Cerebellar nuclear complex (tissue), 1 donor: ENCODE measurements around the gene HS1BP3.

Experiments used
- DNase-seq, 2 experiments: peaks; one replicate each; lab custom pipeline; 2025; lab: John Stamatoyannopoulos, UW

The HS1BP3 gene

GRCh38 chr2:20645761-20646160, 5.1 kb downstream of the HS1BP3 start:
- no peak for DNase-seq

- DNase-seq = no peak
Measured at GRCh38 chr2:20645301-20645701, 5.6 kb downstream of the HS1BP3 start.

- DNase-seq = no peak
Measured at GRCh38 chr2:20643826-20644225, 7.1 kb downstream of the HS1BP3 start.

- no peak for DNase-seq
Measured at GRCh38 chr2:20643060-20643459, 7.8 kb downstream of the HS1BP3 start.

GRCh38 chr2:20642055-20642971, 8.6 kb downstream of the HS1BP3 start:
- peak in 1 of 2 experiments; percentile 19 for DNase-seq

- DNase-seq = no peak
Measured at GRCh38 chr2:20641123-20641985, 9.5 kb downstream of the HS1BP3 start.

GRCh38 chr2:20640411-20641122, 10.3 kb downstream of the HS1BP3 start:
- DNase-seq = no peak

GRCh38 chr2:20638646-20639430, 12.1 kb downstream of the HS1BP3 start:
- no peak for DNase-seq

GRCh38 chr2:20638014-20638413, 12.9 kb downstream of the HS1BP3 start:
- DNase-seq = no peak

- no peak for DNase-seq
Measured at GRCh38 chr2:20637147-20637546, 13.8 kb downstream of the HS1BP3 start.

GRCh38 chr2:20635675-20636584, 15.0 kb downstream of the HS1BP3 start:
- DNase-seq = peak; percentile 23 to 64

- no peak for DNase-seq
Measured at GRCh38 chr2:20635113-20635510, 15.8 kb downstream of the HS1BP3 start.

- DNase-seq = no peak
Measured at GRCh38 chr2:20634507-20635112, 16.3 kb downstream of the HS1BP3 start.

GRCh38 chr2:20633794-20634506, 16.9 kb downstream of the HS1BP3 start:
- DNase-seq = no peak

GRCh38 chr2:20633001-20633400, 17.9 kb downstream of the HS1BP3 start:
- DNase-seq = no peak

GRCh38 chr2:20632446-20632990, 18.4 kb downstream of the HS1BP3 start:
- DNase-seq = no peak

- DNase-seq = no peak
Measured at GRCh38 chr2:20631617-20632307, 19.1 kb downstream of the HS1BP3 start.

GRCh38 chr2:20630967-20631366, 19.9 kb downstream of the HS1BP3 start:
- DNase-seq = no peak
